Measurements from ENCODE around the gene ROBO4.

ROBO4 gene

DNA sequence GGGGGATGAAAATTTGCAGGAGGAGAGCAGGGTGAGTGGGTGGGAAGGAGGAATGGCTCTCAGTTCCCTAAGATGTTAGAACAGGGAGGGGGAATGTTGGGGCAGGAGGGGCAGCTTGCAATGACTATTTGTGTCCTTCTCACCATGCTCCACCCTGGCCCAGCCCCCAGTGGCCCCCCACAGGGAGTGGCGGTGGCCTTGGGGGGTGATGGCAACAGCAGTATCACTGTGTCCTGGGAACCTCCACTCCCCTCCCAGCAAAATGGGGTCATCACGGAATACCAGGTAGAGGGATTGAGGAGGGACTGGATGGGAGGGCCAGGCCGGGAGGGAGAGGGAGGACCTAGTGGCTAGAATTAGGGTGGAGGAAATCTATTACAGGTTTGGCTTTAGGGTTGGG is 22.3 kb downstream of the ROBO4 start:
- DNase-seq (ENCODE audit: low spot score), result no peak
- no peak for FAIRE-seq

DNA sequence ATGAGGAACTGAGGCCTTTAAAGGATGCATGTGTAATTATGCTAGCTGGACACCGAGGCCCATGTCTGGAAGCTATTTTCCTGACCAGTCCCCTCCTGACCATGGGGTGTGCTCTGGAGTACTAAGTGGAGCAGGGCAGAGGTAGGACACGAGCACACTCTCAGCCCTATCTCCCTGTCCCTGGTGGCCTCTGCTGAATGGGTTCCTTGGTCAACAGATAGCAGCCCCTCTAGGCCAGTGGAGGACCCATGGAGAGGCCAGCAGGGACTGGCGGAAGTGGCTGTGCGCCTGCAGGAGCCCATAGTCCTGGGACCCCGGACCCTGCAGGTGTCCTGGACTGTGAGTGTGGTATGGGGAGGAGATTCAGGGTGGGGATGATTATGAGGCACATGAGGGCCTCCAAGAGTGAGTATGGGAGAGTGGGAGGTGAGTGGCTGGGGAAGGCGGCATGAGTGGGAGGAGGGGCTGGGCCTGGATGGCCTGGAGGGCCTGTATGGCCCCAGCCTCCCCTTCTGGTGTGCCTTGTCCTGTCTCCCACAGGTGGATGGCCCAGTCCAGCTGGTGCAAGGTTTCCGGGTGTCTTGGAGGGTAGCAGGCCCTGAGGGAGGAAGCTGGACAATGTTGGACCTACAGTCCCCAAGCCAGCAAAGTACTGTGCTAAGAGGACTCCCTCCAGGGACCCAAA is 23.0 kb downstream of the ROBO4 start:
- FAIRE-seq, result no peak
- no peak for DNase-seq (ENCODE audit: low spot score)

DNA sequence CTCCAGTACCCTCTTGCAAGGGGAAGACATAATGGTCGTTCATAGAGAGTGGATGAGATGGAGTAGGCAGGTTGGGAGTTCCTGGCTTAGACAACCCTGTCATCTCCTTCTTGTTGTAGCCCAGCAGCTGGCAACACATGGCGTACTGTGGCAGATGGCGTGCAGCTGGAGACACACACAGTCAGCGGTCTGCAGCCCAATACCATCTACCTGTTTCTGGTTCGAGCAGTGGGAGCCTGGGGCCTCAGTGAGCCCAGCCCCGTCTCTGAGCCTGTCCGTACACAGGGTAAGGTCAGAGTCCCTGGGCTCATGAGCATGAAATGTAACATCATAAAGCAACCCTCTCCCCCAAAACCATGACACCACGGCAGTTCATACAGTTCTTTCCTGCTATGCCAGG is 23.7 kb downstream of the ROBO4 start:
- DNase-seq (ENCODE audit: low spot score), result no peak
- no peak for FAIRE-seq

DNA sequence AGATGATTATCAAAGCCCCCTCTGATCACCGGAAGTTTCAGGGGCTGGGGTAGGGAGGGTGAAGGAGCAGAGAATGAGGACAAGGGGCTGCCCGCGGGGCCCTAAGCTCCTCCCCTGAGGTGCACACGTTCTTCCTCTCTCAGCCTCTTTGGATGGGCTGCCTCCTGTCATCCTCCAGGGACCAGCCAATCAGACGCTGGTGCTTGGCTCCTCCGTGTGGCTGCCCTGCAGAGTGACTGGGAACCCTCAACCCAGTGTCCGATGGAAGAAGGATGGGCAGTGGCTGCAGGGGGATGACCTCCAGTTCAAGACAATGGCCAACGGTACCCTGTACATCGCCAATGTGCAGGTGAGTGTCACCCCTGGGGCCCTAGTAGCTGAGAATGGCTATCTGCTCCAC is 24.9 kb downstream of the ROBO4 start:
- FAIRE-seq, result no peak
- DNase-seq (ENCODE audit: low spot score), result no peak

DNA sequence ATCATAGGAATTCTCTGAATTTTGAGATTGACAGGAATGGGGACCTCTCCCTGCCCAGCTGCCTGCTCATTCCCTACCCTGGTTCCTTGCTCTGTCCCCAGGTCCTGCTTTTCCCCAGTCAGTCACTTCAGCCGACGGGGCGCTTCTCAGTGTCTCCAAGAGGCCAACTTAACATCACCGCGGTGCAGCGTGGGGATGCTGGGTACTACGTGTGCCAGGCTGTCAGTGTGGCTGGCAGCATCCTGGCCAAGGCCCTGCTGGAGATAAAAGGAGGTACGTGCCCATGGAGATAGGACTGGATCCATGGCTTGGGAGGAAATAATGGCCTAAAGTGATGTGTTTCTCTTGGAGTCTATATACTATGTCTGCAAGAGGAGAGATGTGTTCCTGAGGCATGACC is 25.4 kb downstream of the ROBO4 start:
- FAIRE-seq (no peak), DNase-seq (ENCODE audit: low spot score) (no peak)

DNA sequence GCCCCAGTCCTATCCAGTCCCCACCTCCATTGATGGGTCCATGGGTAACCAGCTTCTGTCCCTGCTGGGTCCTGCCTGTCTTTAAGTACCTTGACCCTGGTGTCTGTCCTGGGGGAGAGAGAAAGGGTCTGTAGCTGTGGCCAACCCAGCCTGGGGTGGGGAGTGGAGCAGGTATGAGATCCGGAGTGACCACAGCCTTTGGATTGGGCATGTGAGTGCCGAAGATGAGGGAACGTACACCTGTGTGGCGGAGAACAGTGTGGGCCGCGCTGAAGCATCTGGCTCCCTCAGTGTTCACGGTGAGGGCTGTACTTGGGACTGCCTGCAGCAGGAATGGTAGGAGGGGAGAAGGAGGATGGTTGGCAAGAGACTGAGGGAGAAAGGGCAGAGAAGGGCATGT is 27.2 kb downstream of the ROBO4 start:
- DNase-seq (ENCODE audit: low spot score), result no peak
- FAIRE-seq, result no peak

DNA sequence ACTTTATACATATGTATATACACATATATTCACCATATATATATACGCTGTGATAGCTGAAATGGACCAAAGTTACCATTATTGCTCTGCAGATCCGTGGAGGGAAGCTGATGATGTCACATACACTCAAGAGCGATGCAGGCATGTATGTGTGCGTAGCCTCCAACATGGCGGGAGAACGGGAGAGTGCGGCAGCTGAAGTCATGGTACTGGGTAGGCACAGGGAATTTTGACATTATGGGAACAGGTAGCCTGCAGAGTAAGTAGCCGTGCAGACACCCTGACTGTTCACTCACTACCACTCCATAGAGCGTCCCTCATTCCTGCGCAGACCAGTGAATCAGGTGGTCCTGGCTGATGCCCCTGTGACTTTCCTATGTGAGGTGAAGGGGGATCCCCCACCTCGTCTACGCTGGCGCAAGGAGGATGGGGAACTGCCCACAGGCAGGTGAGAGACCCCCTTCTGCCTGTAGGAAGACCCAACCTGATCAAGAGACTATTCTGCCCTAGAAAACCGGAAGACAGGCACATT is 27.7 kb downstream of the ROBO4 start:
- no peak for DNase-seq (ENCODE audit: low spot score)
- FAIRE-seq, result no peak

DNA sequence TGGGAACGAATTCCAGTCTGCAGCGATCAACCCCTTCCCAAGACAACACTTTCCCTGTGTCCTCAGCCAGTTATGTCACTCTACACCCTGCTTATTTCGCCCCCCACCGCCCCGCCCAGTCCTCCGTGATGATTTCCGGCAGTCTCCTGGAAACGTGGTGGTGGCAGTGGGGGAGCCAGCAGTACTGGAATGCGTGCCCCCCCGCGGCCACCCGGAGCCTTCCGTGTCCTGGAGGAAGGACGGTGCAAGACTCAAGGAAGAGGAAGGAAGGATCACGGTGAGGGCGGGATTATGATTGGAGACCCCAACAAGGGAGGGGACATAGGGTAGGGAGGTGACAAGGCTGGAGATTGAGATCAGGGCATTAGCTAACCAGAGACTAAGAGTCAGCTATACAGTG is 28.3 kb downstream of the ROBO4 start:
- FAIRE-seq (no peak), DNase-seq (ENCODE audit: low spot score) (no peak)

DNA sequence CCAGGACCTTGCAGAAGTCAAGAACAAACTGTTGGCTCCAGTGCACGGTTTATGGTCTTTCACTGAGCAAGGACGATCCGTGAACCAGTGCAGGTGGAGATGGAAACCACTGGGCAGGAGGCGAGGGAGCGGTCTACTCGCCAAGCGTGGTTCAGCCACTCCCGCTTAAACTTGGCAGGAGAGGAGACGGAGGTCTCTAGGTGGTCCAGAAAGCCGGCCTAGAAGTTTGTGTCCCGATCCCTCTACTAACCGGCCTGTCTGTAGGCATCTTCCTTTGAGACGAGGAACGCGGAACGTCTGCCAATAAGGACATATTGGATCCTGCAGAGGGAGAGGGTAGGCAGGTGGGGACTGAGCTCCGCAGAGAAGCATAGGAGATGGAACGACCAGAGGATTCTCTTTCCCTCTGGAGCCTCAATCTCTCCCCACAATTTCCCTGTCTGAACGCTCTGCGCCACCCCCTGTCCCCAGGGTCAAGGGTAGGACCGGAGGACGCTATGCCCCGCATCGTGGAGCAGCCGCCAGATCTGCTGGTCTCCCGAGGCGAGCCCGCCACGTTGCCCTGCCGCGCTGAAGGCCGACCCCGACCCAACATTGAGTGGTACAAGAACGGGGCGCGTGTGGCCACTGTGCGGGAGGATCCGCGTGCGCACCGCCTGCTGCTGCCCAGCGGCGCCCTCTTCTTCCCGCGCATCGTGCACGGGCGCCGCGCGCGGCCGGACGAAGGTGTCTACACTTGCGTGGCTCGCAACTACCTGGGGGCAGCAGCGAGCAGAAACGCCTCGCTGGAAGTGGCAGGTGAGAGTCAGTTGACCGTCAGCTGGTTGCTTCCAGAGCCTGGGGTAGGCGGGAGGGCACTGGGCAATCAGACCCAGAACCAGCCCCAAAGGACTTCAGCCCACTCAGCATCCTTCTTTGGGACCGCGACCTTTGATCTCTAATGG is 29.1 kb downstream of the ROBO4 start:
- DNase-seq (ENCODE audit: low spot score), result no peak
- FAIRE-seq, result no peak

DNA sequence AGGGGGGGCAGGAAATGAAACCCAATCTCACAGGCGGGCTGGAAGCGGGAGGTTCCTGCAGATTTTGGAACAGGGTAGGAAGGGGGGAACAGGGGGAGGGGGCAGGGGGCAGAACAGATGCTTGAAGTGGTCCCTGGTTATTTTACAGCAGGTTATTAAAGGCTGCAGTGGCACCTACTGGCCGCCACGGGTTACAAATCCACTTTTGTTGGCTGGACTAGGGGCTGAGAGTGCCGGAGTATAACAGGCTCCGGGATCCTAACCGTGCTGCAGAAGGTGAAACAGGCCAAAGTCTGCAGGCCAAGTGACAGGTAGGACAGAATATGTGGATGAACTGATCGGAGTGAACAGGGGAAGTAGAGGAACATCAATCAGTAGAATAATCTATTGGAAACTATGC is 30.0 kb downstream of the ROBO4 start:
- no peak for DNase-seq (ENCODE audit: low spot score)
- FAIRE-seq, result no peak

DNA sequence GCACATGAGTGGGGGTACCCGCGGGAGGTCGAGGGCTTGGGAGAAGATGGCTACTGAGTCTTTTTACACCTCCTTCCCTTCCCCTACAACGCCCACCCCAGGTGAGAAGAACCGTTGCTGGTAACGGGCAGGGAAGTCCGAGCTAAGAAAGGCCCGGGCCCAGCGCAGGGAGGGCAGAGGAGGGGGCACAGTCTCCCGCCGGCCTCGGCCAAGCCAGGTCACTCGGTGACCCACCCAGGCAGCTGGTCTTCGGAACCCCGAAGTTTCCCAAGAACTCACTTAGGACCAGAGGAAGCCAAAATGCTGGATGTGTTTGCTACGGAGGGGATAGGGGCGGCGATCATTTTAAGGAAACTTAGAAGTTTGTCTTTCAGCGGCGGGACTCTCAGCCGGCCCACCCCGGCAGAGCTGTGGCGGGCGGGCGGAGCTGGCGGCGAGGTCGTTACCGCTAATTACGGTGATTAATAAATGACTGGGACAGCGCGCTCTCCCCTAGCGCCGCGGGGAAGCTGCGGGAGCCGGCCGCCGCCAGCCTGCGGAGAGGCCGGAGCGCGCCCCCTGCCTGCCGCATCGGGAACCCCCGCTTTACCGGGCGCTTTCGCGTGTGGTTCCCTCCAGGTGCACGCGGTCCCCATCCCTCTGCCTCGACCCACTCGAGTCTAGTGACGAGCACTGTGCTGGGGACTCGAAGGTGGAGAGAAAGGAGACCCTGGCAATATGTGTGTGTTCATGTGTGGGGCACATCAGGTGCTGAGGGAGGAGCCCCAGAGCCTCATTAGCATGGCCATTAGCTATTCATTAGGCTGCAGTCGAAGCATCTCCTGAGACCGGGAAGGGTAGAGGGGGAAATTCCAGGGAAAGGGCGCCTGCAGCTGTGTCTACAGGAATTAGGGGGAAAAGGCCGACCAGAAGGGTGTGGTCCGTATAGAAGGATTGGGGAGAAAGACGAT is 31.5 kb downstream of the ROBO4 start:
- FAIRE-seq, result no peak
- DNase-seq (ENCODE audit: low spot score), result peak; percentile 69

DNA sequence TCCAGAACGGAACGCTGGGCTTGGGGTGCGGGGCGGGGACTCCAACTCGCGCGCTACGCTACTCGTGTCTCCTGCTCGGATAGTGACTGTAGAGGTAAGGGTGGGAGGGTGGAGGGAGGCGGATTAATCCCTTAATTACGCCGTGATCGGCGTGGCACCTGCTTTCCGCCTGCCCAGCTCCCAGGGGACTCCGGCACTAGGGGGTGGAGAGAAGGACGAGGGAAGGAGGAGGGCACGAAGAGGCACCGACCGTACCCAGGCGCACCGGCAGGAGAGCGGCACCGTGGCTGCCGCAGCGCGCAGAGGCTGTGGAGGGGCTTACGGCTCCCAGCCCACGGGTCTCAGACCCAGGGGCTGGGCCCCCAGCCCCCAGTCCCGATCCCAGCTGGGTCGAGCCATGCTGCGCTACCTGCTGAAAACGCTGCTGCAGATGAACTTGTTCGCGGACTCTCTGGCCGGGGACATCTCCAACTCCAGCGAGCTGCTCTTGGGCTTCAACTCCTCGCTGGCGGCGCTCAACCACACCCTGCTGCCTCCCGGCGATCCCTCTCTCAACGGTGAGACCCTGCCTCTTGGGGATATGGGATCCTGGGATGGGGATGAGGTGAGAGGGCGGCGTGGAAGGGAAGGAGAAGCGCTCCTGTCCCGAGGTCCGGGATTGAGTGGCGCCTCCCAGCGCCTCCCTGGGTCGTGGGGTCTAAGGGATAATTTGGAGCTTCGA is 32.3 kb downstream of the ROBO4 start, which contains the start of gene ROBO3:
TSS of gene ROBO3 (plus strand) at position 252 of the 721 bp plus-strand sequence. CDS start at position 398, 146 bp downstream.
- DNase-seq (ENCODE audit: low spot score), result no peak
- FAIRE-seq, result no peak

DNA sequence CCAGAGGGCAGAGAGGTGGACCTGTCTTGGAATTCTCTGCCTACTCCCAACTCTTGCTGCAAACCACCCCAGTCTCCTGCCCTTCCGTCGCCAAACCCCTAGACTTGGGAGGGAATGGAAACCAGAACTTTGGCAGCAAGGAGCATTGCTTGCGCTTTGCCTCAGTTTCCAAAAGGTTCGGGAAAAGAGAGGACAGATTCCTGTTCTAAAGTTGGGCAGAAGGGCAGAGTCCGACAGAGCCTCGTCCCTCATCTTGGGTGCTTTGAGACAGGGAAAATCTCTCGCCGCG is 32.8 kb downstream of the ROBO4 start:
- DNase-seq (ENCODE audit: low spot score) (no peak), FAIRE-seq (no peak)

DNA sequence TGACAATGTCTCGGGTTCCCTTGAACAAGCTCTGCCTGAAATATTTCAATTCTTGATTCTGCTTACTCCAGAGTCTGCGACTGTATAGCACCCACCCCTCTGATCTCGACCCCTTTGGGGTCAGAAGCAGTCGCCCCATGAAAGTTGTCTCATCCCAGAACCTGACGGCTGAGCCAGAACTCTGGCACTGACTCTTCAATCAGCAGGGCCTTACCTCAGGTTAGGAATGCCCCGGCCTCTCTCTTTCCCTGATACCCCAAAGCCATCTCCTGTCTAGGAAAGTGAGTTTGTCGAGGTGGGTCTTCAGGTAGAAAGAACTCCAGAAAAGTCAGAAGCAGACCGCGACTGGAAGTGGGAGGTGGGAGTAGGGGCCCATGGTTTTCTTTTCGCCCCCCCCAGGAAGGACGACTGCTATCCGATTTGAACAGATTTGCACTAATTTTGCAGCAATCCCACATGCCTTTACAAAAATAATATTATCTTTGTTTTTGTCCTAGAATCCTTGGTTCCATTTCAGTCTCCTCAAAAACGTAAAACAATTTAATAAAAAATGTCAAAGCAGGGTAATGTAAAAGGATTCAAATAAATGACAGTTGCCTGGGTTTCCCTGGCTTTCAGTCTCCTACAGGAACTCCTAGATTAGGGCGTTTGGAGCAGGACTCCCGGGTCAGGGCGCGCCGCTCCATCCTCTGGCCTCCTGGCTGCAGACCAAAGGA is 33.3 kb downstream of the ROBO4 start:
- FAIRE-seq (no peak), DNase-seq (ENCODE audit: low spot score) (no peak)

DNA sequence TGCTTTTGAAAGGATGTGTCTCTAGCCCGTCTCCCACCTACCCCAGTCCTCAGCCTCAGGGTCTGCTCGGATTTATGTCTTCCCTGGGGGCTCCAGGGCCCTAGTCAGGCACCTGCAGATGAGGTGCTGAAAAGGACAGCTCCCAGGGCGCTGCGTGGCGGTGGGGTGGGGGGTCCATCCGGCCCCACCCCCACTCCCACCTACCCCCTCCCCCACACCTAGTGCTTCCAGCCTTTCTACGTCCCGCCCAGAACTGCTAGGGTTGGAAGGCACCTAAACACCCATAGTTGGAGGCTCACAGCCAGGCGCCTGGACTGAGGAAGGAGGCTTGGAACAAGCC is 33.9 kb downstream of the ROBO4 start:
- no peak for FAIRE-seq
- DNase-seq (ENCODE audit: low spot score), result no peak

DNA sequence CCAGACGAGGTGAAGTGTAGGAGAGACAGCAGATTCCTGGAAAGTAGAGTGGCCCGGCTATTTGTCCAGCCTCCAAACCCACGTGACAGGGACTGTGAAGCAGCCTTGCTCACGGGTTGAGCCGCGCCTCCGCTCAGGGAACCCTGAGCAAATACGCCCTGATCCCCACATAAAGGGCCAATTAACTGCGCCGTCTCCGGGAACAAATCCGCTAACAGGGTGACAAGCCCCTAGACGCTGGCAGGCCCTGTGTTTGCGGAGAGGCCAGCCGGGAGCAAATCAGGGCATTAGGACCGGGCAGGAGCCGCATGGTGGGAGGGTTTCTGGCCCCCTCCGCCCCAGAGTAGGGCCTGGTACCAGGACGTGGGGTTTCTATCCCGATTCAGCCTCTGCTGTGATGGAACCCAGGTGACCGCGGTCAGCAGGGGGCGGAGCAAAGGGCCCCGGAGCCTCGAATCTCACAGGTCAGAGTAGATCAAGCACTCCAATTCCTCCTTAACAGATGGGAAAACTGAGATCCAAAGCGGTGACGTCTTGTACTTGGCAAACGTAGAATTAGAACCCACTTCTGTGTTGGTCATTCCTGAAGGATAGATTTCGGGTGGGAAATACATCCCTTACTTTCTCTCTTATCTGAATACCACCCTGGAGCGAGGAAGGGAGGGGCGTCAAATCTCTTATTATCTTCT is 34.4 kb downstream of the ROBO4 start:
- no peak for DNase-seq (ENCODE audit: low spot score)

DNA sequence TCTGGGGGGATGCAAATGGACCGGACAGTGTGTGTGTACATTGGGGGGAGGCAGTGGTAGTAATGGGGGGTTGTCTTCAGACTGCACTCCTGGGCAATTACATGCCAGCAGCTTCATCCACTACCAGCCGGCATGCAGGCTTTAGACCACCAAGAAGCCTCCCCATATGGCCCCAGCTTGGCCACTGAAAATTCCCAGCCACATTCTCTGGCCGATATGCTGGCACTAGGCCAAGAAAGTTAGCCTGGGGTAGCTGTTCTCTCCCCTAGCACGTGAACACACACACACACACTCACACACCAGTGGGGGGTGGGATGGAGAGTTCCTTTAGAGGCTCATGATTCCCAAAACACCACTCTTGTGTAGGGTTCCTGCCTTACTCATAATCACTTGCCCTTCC is 36.0 kb downstream of the ROBO4 start:
- no peak for FAIRE-seq
- no peak for DNase-seq (ENCODE audit: low spot score)

More for the DNA sequence above, 34.4 kb downstream of the ROBO4 start:
- no peak for FAIRE-seq

DNA sequence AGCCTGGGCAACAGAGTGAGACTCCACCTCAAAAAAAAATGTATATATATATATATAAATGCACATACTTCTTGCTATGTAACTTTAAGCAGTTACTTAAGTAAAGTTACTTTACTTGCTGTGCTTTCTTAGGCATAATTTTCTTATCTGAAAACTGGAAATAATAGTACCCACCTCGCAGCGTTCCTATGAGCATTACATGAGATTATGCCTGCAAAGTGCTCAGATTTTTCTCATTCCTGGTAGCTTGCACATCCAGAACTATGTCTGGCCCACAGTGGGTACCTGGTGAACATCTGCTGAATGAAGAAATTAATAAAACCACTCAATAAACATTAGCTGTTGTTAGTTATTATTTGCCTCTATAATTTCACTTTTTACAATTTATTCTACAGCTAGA is 38.5 kb downstream of the ROBO4 start:
- FAIRE-seq (no peak), DNase-seq (ENCODE audit: low spot score) (no peak)

DNA sequence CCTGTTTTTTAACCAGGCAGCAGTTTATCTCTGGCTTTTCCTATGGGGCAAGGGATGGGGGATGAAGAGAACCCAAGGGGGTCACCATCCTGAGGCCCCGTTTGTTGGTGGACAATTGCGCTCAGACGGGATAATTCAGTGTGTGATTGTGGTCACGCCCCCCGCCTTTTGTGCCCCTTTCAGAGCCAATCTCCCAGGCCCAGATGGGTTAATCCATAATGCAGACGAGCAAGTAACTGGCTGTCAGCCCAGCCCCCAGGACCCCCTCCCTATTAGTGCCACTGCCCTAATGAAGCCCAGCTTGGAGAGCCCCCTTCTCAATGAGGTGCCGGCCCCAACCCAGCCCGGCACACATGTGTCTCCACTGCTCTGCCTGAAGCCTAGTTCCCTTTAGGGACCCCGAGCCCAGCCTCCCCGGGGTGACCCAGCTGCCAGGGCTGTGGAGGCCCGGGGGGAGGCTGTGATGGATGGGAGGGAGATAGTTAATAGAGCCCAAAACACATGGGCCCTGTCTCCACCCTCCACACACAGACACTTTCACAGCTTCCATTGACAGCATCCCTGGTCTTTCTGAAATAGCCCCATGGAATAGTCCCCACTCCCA is 51.5 kb downstream of the ROBO4 start:
- FAIRE-seq (no peak), DNase-seq (ENCODE audit: low spot score) (no peak)
